HCT116 (cell line): ENCODE results near the gene CCR5AS.
"Not testable (repeated sequence)": the region's sequence is repeated elsewhere in the genome, so short reads cannot be mapped to it uniquely, and the experiment has no call there.

ENCODE experiments used
- ATAC-seq: fragments of 200-7000 bp; cut with Tn5 transposase; 2 replicates; pipeline ENCODE4 v1.9.1; 2020; ENCODE audit warnings: mild to moderate bottlenecking, moderate library complexity
- BruUV-seq: library from RNA; stranded (reverse); fragments of 400-500 nt; replicated peaks from 2 replicates; lab custom pipeline; 2021; lab: Mats Ljungman, UMichigan
- CTCF ChIA-PET: fragments of 300-600 bp; sonication (Branson Sonifier 250); formaldehyde crosslinking; loops from one replicate; lab custom pipeline; 2021; ENCODE audit warnings: antibody characterized with exemption; lab: Charles Lee
- POLR2A ChIA-PET: fragments of 300-600, 350-600 bp; sonication (Branson Sonifier 250); formaldehyde crosslinking; loops from one replicate; lab custom pipeline; 2021; ENCODE audit warnings: antibody characterized with exemption; lab: Charles Lee
- RAD21 ChIA-PET, 2 experiments: fragments of 300-600 bp; sonication (Branson Sonifier 250); formaldehyde crosslinking; loops; one replicate each; lab custom pipeline; 2023; ENCODE audit warnings: low total read pairs in 2 of 2; ENCODE audit not compliant: uncharacterized antibody in 2 of 2, unreplicated experiment in 2 of 2, low non-redundant PET in 1 of 2; lab: Charles Lee
- DNase-seq: peaks from one replicate; pipeline ENCODE4 v3.0.0-alpha.2; 2010; ENCODE audit warnings: low read depth, low spot score
- H2AFZ ChIP-seq: fragments of 200-600 bp; shearing (Covaris generic), sonication (generic); 2 replicates; pipeline ENCODE4 v1.6.1; 2017; ENCODE audit warnings: low read depth, mixed run types, mixed read lengths, antibody characterized with exemption, low read length; ENCODE audit not compliant: poor library complexity, severe bottlenecking
- H3K27ac ChIP-seq: 2 replicates; pipeline ENCODE4 v1.5.1; 2012; ENCODE audit warnings: low read depth, low read length
- H3K27me3 ChIP-seq: fragments of 200-600 bp; sonication (generic); 2 replicates; pipeline ENCODE4 v1.6.1; 2016; ENCODE audit warnings: mixed run types, low read length, mixed read lengths; ENCODE audit not compliant: insufficient read depth
- H3K36me3 ChIP-seq, 2 experiments: fragments of 200-500 bp in 1 of 2; fragments of 200-600 bp in 1 of 2; sonication (Bioruptor generic) in 1 of 2; sonication (generic) in 1 of 2; 2 replicates each; pipeline versions ENCODE4 v1.5.1 to v1.6.1; 2014 to 2016; ENCODE audit warnings: low read length in 2 of 2, inconsistent platforms in 1 of 2, mixed read lengths in 1 of 2, mixed run types in 1 of 2; ENCODE audit not compliant: insufficient read depth in 2 of 2, control insufficient read depth in 1 of 2
- H3K4me1 ChIP-seq, 2 experiments: fragments of 200-600 bp in 1 of 2; sonication (generic) in 1 of 2; 2 replicates each; pipeline versions ENCODE4 v1.5.1 to v1.6.1; 2012 to 2017; ENCODE audit warnings: low read length in 2 of 2, inconsistent platforms in 1 of 2, mild to moderate bottlenecking in 1 of 2, mixed read lengths in 1 of 2, mixed run types in 1 of 2, moderate library complexity in 1 of 2; ENCODE audit not compliant: insufficient read depth in 2 of 2, control insufficient read depth in 1 of 2
- H3K4me2 ChIP-seq: fragments of 200-600 bp; sonication (generic); 2 replicates; pipeline ENCODE4 v1.6.1; 2017; ENCODE audit warnings: mixed run types, low read length, mixed read lengths
- H3K4me3 ChIP-seq, 2 experiments: fragments of 200-600 bp in 1 of 2; sonication (generic) in 1 of 2; replicated peaks in 1 of 2; 2 replicates each; pipeline ENCODE4 v1.5.1; 2011 to 2016; ENCODE audit warnings: low read length in 2 of 2, control low read depth in 1 of 2, low read depth in 1 of 2, mild to moderate bottlenecking in 1 of 2, mixed read lengths in 1 of 2, mixed run types in 1 of 2
- H3K79me2 ChIP-seq: fragments of 200-600 bp; sonication (generic); 2 replicates; pipeline ENCODE4 v1.6.1; 2017; ENCODE audit warnings: mild to moderate bottlenecking, mixed run types, low read length, moderate library complexity, mixed read lengths; ENCODE audit not compliant: insufficient read depth
- H3K9ac ChIP-seq: fragments of 200-600 bp; sonication (generic); 2 replicates; pipeline ENCODE4 v1.6.1; 2016; ENCODE audit warnings: low read length, mixed read lengths
- H3K9me2 ChIP-seq: fragments of 200-600 bp; sonication (generic), shearing (Covaris generic); 2 replicates; pipeline ENCODE4 v1.6.1; 2017; ENCODE audit warnings: mixed run types, mild to moderate bottlenecking, moderate library complexity; ENCODE audit not compliant: insufficient read depth
- H3K9me3 ChIP-seq, 2 experiments: fragments of 200-500 bp in 1 of 2; fragments of 200-600 bp in 1 of 2; sonication (Bioruptor generic) in 1 of 2; sonication (generic) in 1 of 2; 2 replicates each; pipeline ENCODE4 v1.6.1; 2014 to 2017; ENCODE audit warnings: low read length in 2 of 2, mixed read lengths in 2 of 2, inconsistent platforms in 1 of 2, low read depth in 1 of 2, mild to moderate bottlenecking in 1 of 2, mixed run types in 1 of 2, moderate library complexity in 1 of 2; ENCODE audit not compliant: control insufficient read depth in 1 of 2, insufficient read depth in 1 of 2
- H4K20me1 ChIP-seq: fragments of 200-600 bp; sonication (generic), shearing (Covaris generic); 2 replicates; pipeline ENCODE4 v1.6.1; 2017; ENCODE audit warnings: mixed run types, mild to moderate bottlenecking, moderate library complexity; ENCODE audit not compliant: insufficient read depth
- CTCF ChIP-seq, 3 experiments: fragments of 200-600 bp in 1 of 3; sonication (generic) in 1 of 3; IDR thresholded peaks in 2 of 3; conservative IDR thresholded peaks in 1 of 3; 2 replicates each; pipeline ENCODE4 v1.5.1; 2012 to 2017; ENCODE audit warnings: low read depth in 2 of 3, low read length in 2 of 3, antibody characterized with exemption in 1 of 3, borderline replicate concordance in 1 of 3, control low read depth in 1 of 3, mild to moderate bottlenecking in 1 of 3, mixed read lengths in 1 of 3, mixed run types in 1 of 3, moderate library complexity in 1 of 3; ENCODE audit not compliant: insufficient read depth in 1 of 3
- MAX ChIP-seq: IDR thresholded peaks from 2 replicates; pipeline ENCODE4 v1.6.1; 2012
- RAD21 ChIP-seq: IDR thresholded peaks from 2 replicates; pipeline ENCODE4 v1.6.1; 2012; ENCODE audit warnings: low read depth, mild to moderate bottlenecking
- intact Hi-C: fragments of 100-400 bp; cut with micrococcal nuclease; formaldehyde crosslinking; loops from 2 replicates; pipeline ENCODE4 v1.10.0; 2022

Gene CCR5AS

DNA sequence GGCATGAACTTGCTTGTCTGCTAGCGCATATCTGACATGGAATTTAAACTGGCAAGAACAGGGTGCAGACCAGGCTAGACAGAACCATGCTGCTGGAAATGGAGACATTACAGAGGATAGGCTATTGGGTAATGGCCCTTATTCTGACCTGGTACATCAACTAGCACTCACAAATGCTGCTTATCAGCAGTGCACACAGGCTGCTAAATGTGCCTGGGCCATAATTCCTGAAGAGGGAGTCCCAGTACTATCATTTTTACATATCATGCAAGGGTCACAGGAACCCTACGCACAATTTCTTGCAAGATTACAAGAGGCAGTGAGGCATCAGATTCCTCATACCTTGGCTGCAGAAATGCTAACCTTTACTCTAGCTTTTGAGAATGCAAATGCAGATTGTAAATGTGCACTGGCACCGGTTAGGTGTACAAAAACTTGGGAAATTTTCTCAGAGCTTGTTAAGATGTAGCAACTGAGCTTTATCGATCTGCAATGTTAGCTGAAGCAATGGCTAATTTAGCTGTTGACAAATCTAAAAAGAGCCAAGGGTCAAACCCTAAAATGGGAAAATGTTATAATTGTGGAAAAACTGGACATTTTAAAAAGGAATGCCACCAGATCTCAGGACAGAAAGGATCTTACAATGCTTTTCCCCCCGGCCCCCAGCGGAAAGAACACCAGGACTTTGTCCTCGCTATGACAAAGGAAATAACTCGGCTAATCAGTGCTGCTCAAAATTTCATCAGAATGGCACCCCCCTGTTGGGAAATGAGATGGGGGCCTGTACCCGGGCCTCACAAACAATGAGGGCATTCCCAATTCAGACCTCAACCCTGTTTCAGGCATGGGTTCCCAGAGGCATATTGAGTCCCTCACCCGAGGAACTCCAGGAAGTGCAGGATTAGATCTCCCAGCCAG lies 21.3 kb upstream of the CCR5AS start:
- no peaks in the 10 kb centered on the region for H3K27me3 ChIP-seq
- no peak overlapping the region for H3K4me3 ChIP-seq
- H3K4me2 ChIP-seq, result no peak overlapping the region
- H3K9ac ChIP-seq, result no peak overlapping the region
- RAD21 ChIA-PET, result interaction anchor here in 1 of 2 experiments (0.8 kb wide), 1 partner anchor 130 kb away, joined by 3 read pairs; no protein-coding TSS in a partner anchor
- H4K20me1 ChIP-seq, result no peaks in the 10 kb centered on the region
- peaks cover 0 to 4% of the 10 kb centered on the region in 2 experiments; a peak in 1 of 4 replicates for H3K4me1 ChIP-seq
- no peak overlapping the region for H2AFZ ChIP-seq
- no TSS peak for BruUV-seq
- CTCF ChIA-PET, result no interaction called here
- POLR2A ChIA-PET, result no interaction called here
- intact Hi-C loops, result no loop called here
- DNase-seq (no peak), ATAC-seq (no peak)
- H3K79me2 ChIP-seq, result no peaks in the 10 kb centered on the region
- no peak overlapping the region for H3K27ac ChIP-seq
- no peaks in the 10 kb centered on the region for H3K36me3 ChIP-seq
- TF ChIP-seq MAX, result no peak
- TF ChIP-seq RAD21, result peak; percentile 15; the same call in 1 of the 2 replicates
- TF ChIP-seq, all 23 proteins: peak for 1
- Histone ChIP-seq H3K9me2 (no peaks in the 10 kb centered on the region), H3K9me3 (peaks cover 0 to 5% of the 10 kb centered on the region in 2 experiments; a peak in 1 of 4 replicates)

- CTCF ChIA-PET, result interaction anchor here (0.8 to 1.9 kb wide), 3 partner anchors 23 to 489 kb away, joined by 4 to 6 read pairs (median 4); no protein-coding TSS in a partner anchor
- H3K9me2 ChIP-seq, DNase-seq, H3K79me2 ChIP-seq, H3K4me3 ChIP-seq, H3K9me3 ChIP-seq, RAD21 ChIA-PET, H3K27me3 ChIP-seq, intact Hi-C loops, H3K36me3 ChIP-seq, H3K9ac ChIP-seq, H3K4me2 ChIP-seq, BruUV-seq, H2AFZ ChIP-seq, ATAC-seq, POLR2A ChIA-PET, H4K20me1 ChIP-seq, H3K27ac ChIP-seq, H3K4me1 ChIP-seq: not testable (repeated sequence)
- TF ChIP-seq CTCF (IDR thresholded peaks at IDR 0.05 in 2 of 3, conservative IDR thresholded peaks at IDR 0.05 in 1 of 3; ENCODE audit: borderline replicate concordance in 1 of 3, insufficient read depth in 1 of 3, low read depth in 2 of 3, low read length in 2 of 3) (peak in 1 of 3 experiments; percentile 13; a peak in 1 of 6 replicates), RAD21 (peak; percentile 32; the same call in 1 of the 2 replicates)
Measured at GRCh38 chr3:46427404-46427803, 20.5 kb upstream of the CCR5AS start.

GRCh38 chr3:46426476-46426875 lies 19.6 kb upstream of the CCR5AS start:
- RAD21 ChIA-PET, H3K9me3 ChIP-seq, H3K36me3 ChIP-seq, H3K27ac ChIP-seq, H3K4me3 ChIP-seq, H4K20me1 ChIP-seq, POLR2A ChIA-PET, ATAC-seq, H3K4me2 ChIP-seq, H3K9me2 ChIP-seq, BruUV-seq, H3K27me3 ChIP-seq, H3K79me2 ChIP-seq, intact Hi-C loops, H2AFZ ChIP-seq, DNase-seq, H3K9ac ChIP-seq: not testable (repeated sequence)
- peaks cover 0 to 12% of the 10 kb centered on the region in 2 experiments; a peak in 2 of 4 replicates for H3K4me1 ChIP-seq
- CTCF ChIA-PET, result interaction anchor here (1.4 to 1.9 kb wide), 2 partner anchors 24 to 488 kb away, joined by 4 to 6 read pairs; no protein-coding TSS in a partner anchor
